Measurements from ENCODE around the gene KRTAP10-7.
"Not testable (repeated sequence)": the region's sequence is repeated elsewhere in the genome, so short reads cannot be mapped to it uniquely, and the experiment has no call there.

KRTAP10-7 gene

DNA sequence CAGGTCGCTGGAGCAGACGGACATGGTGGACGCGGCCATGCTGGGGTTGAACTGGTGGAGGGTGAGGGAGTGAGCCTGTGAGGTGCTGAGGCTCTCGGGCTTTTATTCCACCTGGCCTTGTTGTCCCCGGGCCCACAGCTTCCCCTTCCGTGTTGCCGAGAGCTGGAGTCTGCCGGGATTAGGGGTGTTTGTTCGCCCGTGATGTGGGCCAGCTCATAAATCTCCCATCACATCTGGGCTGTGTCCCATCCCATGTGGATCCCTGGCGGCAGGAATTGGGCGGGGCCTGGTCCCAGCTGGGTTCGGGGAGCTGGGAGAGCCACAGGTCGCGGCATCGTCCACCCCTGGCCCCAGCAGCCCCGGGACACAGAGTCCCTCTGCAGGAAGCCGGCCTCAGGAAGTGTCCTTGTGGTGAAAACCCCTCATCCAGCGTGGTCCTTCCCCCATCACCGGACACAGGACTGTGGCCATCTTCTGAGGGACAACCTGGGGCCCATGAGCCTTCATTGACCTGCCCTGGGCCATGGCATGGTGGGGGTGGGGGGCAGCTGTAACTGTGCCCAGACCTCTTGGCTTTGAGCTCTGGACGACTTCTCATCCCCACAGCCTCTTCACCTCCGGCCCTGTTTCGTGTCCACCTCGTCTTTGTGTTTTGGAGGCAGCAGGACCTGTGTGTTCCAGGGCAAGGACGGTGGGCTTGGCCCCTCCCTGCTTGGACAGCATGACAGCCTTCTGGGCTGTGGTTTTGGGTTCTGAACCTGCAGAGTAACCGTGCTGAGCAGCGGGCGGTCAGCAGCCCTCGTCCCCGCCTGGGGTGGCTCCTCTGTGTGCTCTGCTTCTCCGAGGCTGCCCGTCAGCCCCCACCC is 7.7 kb upstream of the KRTAP10-7 start, which contains the start of gene KRTAP10-6:
Gene KRTAP10-6, minus strand, starts transcription at position 60 of the 866 bp plus-strand sequence. Its CDS starts 21 bp downstream, at position 39.
- no peak within 1 kb of the TSS for H3K27ac ChIP-seq (ENCODE audit: low read depth, low read length)
- H3K4me3 ChIP-seq (ENCODE audit: low read depth, low read length) = no peak within 1 kb of the TSS
- H3K9me3 ChIP-seq (ENCODE audit: control insufficient read depth, insufficient read depth, low read length) = no peaks in the 10 kb centered on the region
- no peaks in the 10 kb centered on the region for H3K36me3 ChIP-seq (ENCODE audit: control insufficient read depth, insufficient read depth, low read length)
- H3K4me1 ChIP-seq (ENCODE audit: control insufficient read depth, insufficient read depth, low read length) = peaks cover 14% of the 10 kb centered on the region
- H3K9ac ChIP-seq (ENCODE audit: low read depth, low read length) = no peak within 1 kb of the TSS
- H3K27me3 ChIP-seq (ENCODE audit: control insufficient read depth, insufficient read depth, low read length) = no peaks in the 10 kb centered on the region

GRCh38 chr21:44593598-44594405 is 6.6 kb upstream of the KRTAP10-7 start:
- no peak overlapping the region for H3K27ac ChIP-seq (ENCODE audit: low read depth, low read length)
- no peaks in the 10 kb centered on the region for H3K27me3 ChIP-seq (ENCODE audit: control insufficient read depth, insufficient read depth, low read length)
- no peak overlapping the region for H3K4me3 ChIP-seq (ENCODE audit: low read depth, low read length)
- peaks cover 25% of the 10 kb centered on the region for H3K4me1 ChIP-seq (ENCODE audit: control insufficient read depth, insufficient read depth, low read length)
- no peak overlapping the region for H3K9ac ChIP-seq (ENCODE audit: low read depth, low read length)
- H3K36me3 ChIP-seq (ENCODE audit: control insufficient read depth, insufficient read depth, low read length) = no peaks in the 10 kb centered on the region
- no peaks in the 10 kb centered on the region for H3K9me3 ChIP-seq (ENCODE audit: control insufficient read depth, insufficient read depth, low read length)

GRCh38 chr21:44594406-44594916 is 5.9 kb upstream of the KRTAP10-7 start:
- Histone ChIP-seq H3K27ac (ENCODE audit: low read depth, low read length) (no peak overlapping the region), H3K36me3 (ENCODE audit: control insufficient read depth, insufficient read depth, low read length) (no peaks in the 10 kb centered on the region), H3K9me3 (ENCODE audit: control insufficient read depth, insufficient read depth, low read length) (no peaks in the 10 kb centered on the region), H3K27me3 (ENCODE audit: control insufficient read depth, insufficient read depth, low read length) (no peaks in the 10 kb centered on the region), H3K4me1 (ENCODE audit: control insufficient read depth, insufficient read depth, low read length) (peaks cover 26% of the 10 kb centered on the region), H3K4me3 (ENCODE audit: low read depth, low read length) (no peak overlapping the region), H3K9ac (ENCODE audit: low read depth, low read length) (no peak overlapping the region)

GRCh38 chr21:44595524-44595923 is 4.9 kb upstream of the KRTAP10-7 start:
- no peak overlapping the region for H3K27ac ChIP-seq (ENCODE audit: low read depth, low read length)
- H3K4me1 ChIP-seq (ENCODE audit: control insufficient read depth, insufficient read depth, low read length) = peaks cover 26% of the 10 kb centered on the region
- no peaks in the 10 kb centered on the region for H3K27me3 ChIP-seq (ENCODE audit: control insufficient read depth, insufficient read depth, low read length)
- H3K9ac ChIP-seq (ENCODE audit: low read depth, low read length) = no peak overlapping the region
- no peaks in the 10 kb centered on the region for H3K9me3 ChIP-seq (ENCODE audit: control insufficient read depth, insufficient read depth, low read length)
- no peak overlapping the region for H3K4me3 ChIP-seq (ENCODE audit: low read depth, low read length)
- H3K36me3 ChIP-seq (ENCODE audit: control insufficient read depth, insufficient read depth, low read length) = no peaks in the 10 kb centered on the region

DNA sequence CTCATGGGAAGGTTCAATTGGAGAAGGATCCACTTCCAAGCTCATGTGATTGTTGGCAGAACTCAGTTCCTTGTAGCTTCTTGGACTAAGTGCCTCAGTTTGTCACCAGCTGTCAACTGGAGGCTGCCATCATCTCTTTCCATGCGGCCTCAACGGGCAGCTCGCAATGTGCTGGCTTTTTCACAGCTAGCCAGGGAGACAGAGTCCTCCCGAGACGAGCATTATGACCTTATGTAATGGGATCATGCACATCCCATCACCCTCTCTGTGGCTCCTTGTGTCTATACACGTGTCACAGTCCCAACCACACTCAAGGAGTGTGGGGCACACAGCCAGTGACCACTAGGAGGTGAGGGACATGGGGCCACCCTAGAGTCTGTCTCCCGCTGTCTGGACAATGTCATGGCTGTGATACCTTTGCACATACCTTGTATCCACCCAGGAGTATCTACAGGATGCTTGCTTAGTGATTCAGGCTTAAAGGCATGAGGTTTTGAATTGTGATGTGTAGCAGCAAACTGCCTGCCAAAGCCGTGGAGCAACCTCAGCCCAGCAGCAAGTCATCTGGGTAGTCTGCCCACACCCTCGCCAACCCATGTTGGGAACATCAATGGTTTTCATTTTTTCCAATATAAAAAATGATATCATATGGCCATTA is 4.2 kb upstream of the KRTAP10-7 start:
- Histone ChIP-seq H3K9me3 (ENCODE audit: control insufficient read depth, insufficient read depth, low read length) (no peaks in the 10 kb centered on the region), H3K4me3 (ENCODE audit: low read depth, low read length) (no peak overlapping the region), H3K36me3 (ENCODE audit: control insufficient read depth, insufficient read depth, low read length) (no peaks in the 10 kb centered on the region), H3K27ac (ENCODE audit: low read depth, low read length) (no peak overlapping the region), H3K4me1 (ENCODE audit: control insufficient read depth, insufficient read depth, low read length) (peaks cover 26% of the 10 kb centered on the region), H3K9ac (ENCODE audit: low read depth, low read length) (no peak overlapping the region), H3K27me3 (ENCODE audit: control insufficient read depth, insufficient read depth, low read length) (no peaks in the 10 kb centered on the region)

DNA sequence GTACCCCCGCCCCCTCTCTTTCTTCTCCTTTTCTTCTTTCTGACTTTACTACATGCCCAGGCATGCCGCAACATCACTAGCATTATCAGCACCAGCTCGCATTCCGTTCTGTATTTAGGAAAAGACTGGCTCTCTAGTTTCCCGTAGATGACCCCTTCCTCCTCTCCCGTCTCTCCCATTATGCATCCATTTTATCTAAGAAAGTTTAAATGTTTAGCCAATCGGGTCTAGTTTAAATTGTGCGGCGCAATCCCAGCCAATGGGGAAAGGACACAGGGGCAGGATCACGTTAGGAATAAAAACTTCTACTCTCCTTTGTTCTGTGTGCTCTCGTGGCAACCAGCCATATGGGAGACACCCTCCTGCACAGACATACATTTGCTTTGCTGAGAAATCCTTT is 2.3 kb upstream of the KRTAP10-7 start:
- H3K4me1 ChIP-seq (ENCODE audit: control insufficient read depth, insufficient read depth, low read length) = peaks cover 23% of the 10 kb centered on the region
- H3K27ac ChIP-seq (ENCODE audit: low read depth, low read length) = peak overlapping the region; percentile 65
- no peaks in the 10 kb centered on the region for H3K36me3 ChIP-seq (ENCODE audit: control insufficient read depth, insufficient read depth, low read length)
- H3K4me3 ChIP-seq (ENCODE audit: low read depth, low read length) = no peak overlapping the region
- H3K9me3 ChIP-seq (ENCODE audit: control insufficient read depth, insufficient read depth, low read length) = no peaks in the 10 kb centered on the region
- H3K27me3 ChIP-seq (ENCODE audit: control insufficient read depth, insufficient read depth, low read length) = no peaks in the 10 kb centered on the region
- peak overlapping the region; percentile 25; the same call in 1 of the 2 replicates for H3K9ac ChIP-seq (ENCODE audit: low read depth, low read length)

- H3K4me1 ChIP-seq (ENCODE audit: control insufficient read depth, insufficient read depth, low read length) = peaks cover 14% of the 10 kb centered on the region
- no peaks in the 10 kb centered on the region for H3K27me3 ChIP-seq (ENCODE audit: control insufficient read depth, insufficient read depth, low read length)
- H3K9me3 ChIP-seq (ENCODE audit: control insufficient read depth, insufficient read depth, low read length) = no peaks in the 10 kb centered on the region
- no peaks in the 10 kb centered on the region for H3K36me3 ChIP-seq (ENCODE audit: control insufficient read depth, insufficient read depth, low read length)
- H3K4me3 ChIP-seq (ENCODE audit: low read depth, low read length) = no peak overlapping the region
- no peak overlapping the region for H3K9ac ChIP-seq (ENCODE audit: low read depth, low read length)
- no peak overlapping the region for H3K27ac ChIP-seq (ENCODE audit: low read depth, low read length)
Observed at GRCh38 chr21:44599264-44600029, 950 bp upstream of the KRTAP10-7 start.

GRCh38 chr21:44601091-44601490 is 694 bp downstream of the KRTAP10-7 start:
- H3K27me3 ChIP-seq (ENCODE audit: control insufficient read depth, insufficient read depth, low read length); H3K27ac ChIP-seq (ENCODE audit: low read depth, low read length); H3K9ac ChIP-seq (ENCODE audit: low read depth, low read length); H3K4me3 ChIP-seq (ENCODE audit: low read depth, low read length); H3K36me3 ChIP-seq (ENCODE audit: control insufficient read depth, insufficient read depth, low read length); H3K9me3 ChIP-seq (ENCODE audit: control insufficient read depth, insufficient read depth, low read length): not testable (repeated sequence)
- H3K4me1 ChIP-seq (ENCODE audit: control insufficient read depth, insufficient read depth, low read length) = peaks cover 14% of the 10 kb centered on the region

- Histone ChIP-seq H3K27me3 (ENCODE audit: control insufficient read depth, insufficient read depth, low read length) (no peaks in the 10 kb centered on the region), H3K9ac (ENCODE audit: low read depth, low read length) (no peak overlapping the region), H3K27ac (ENCODE audit: low read depth, low read length) (no peak overlapping the region), H3K9me3 (ENCODE audit: control insufficient read depth, insufficient read depth, low read length) (no peaks in the 10 kb centered on the region), H3K4me1 (ENCODE audit: control insufficient read depth, insufficient read depth, low read length) (peaks cover 14% of the 10 kb centered on the region), H3K36me3 (ENCODE audit: control insufficient read depth, insufficient read depth, low read length) (no peaks in the 10 kb centered on the region), H3K4me3 (ENCODE audit: low read depth, low read length) (no peak overlapping the region)
Observed at GRCh38 chr21:44601596-44602462, 1.4 kb downstream of the KRTAP10-7 start.

Data from HUES48 (cell line).